Activated CD4-positive, alpha-beta T cell treated with anti-CD3 and anti-CD28 coated beads, Interleukin-2, amount 50 U/mL, for 16 hours (primary cell): ENCODE data around the gene PRRX2.
"Not testable (repeated sequence)": the region's sequence is repeated elsewhere in the genome, so short reads cannot be mapped to it uniquely, and the experiment has no call there.

ENCODE experiments used
- DNase-seq: peaks from one replicate; pipeline ENCODE4 v3.0.0-alpha.2; 2020

PRRX2 gene

DNA sequence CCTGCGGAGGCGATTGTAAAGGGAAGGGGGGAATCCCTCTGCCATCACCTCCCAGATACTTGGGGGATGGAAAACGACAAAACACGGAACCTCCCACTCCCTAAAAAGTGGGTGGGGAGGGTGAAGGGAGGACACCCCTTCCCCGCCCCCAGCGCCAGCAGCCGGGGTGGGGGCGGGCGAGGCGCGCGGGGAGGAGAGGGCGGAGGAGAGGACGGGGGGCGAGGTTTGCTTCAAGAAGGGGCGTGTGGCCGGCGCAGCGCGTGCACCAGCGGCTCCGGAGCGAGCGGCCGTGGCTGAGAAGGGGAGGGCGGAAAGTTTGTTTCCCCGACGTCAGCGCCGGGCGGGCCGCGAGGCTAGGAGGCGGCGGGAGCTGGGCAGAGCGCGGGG, at the start of gene PRRX2:
Gene PRRX2 (plus strand): TSS at position 259 of the 387 bp plus-strand sequence. CDS start 221 bp downstream, outside the sequence.
- DNase-seq = peak; percentile 8

DNA sequence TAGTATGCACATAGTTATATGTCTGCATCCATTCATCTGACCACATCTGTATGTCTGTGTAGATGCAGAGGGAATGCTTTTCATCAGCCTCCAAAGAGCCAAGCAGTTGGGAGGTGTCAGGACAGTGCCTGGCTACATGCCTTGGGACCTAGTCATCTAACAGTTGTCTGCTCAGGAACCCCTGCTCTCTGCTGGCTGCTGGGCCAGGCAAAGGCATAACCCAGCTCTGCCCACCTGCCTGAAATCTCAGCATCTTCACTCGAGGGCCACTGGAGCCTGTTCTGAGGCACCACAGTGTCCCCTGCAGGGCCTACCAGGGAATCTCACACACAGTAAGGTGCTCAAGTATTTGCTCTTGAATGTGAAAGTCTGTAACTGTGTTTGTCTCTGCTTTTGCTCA, 48.3 kb upstream of the PRRX2 start:
- peak; percentile 21 for DNase-seq

DNA sequence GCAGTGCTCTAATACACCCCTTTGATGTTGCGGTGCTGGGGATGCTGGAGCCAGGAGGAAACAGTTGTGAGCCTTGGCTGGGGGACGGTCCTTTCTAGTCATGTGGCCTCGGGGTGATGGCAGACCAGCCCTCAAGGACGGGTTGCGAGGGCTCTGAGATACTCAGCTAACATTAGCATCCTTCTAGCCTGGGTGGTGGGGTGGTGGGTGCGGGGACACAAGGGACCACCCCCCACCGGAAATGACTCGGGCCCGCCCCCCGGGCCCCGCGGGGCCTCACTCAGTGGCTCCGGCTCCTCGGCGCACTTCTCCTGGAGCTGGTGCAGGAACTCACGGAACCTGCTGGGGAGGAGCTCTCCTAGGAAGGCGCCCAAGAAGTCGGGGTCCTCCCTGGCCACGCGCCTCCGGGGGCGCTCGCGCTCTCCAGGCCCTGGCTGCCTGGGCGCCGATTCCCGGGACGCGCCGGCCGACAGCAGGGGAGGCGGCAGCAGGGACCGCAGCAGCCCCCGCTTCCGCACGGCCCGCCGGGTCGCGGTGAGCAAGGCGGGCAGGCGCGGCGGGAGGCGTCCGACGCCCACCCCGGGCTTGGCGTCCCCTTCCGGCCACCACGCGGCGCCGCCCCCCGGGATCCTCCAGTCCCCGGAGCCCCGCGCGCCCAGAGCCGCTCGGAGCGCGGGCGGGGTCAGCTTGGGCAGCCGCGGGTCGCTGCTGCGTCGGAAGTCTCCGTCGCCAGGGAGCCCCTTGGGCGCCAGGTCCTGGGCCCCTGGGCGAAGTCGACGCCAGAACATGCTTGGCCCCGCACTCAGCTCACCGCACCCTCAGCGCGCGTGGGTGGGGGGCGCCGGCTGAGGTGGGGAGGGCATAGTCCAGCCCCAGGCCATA, 45.4 kb upstream of the PRRX2 start:
- no peak for DNase-seq

DNA sequence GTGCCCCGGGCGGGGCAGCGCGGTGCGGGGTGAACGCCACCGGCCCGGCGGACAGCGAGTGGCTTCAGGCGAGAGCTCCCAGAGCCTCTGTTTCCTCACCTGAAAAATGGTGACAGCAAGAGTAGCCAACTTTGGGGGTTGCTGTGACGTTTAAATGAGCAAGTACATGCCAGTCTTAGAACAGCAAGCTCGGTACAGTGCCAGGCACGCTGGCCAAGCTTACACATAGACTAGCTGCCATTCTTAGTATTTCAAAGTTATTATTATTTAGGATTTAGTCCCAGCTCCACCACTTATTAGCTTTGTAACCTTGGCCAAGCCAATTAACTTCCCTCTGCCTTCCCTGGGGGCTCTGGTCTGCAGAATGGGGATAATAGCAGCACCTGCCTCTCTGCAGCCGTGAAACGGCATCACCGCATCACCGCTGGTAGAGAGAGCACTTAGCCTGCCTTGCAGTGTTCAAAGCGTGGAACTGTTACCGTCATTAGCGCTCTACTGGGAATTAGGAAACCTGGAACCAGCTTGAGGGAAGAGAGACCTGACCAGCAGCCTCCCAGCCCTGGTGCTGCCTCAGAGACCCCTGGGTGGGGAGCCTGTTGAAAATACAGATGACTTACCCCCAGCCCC, 44.7 kb upstream of the PRRX2 start, which contains the start of gene C9orf50:
Gene C9orf50 (minus strand): TSS at position 433 of the 627 bp plus-strand sequence. CDS start 527 bp downstream, outside the sequence.
- no peak for DNase-seq

DNA sequence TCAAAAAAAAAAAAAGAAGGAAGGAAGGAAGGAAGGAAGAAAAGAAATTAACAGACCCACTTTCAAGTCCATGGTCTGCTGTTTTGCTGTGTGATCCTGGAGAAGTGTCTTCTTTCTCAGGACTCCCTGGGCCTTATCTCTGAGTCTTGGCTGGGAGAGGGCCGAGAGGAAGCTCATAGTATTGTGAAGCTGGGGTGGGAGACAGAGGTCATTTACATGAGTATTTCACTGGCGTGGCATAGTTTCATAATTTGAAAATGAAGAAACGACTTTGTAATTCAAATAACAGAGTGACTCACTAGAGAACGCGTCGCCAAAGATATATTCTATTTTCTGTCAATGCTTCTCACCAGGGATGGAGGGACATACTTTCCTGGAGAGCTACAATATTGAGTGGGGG, 42.1 kb upstream of the PRRX2 start:
- no peak for DNase-seq

DNA sequence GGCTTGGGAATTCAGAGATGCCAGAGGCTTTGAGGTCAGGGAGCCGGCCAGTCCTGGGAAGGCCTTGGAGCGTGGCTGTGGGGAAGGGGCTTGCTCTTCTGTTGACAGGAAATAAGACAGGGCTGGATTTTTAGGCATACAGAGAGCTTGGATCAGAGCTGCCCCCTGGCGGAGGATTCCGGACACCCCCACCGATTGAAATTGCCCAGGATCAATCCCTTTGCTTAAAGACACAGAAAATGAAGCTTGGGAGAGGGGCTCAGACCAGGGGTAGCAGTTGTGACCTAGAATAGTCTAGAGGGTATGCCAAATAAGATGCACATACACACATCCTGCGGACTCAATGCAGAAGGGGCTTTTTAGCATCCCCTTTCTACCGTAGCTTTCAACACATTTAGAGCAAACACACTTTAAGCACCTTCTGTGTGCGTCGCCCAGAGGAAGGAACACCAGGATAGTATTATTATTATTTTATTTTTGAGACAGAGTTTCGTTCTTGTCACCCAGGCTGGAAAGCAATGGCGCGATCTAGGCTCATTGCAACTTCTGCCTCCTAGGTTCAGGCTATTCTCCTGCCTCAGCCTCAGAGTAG, 41.2 kb upstream of the PRRX2 start:
- peak; percentile 71 for DNase-seq

DNA sequence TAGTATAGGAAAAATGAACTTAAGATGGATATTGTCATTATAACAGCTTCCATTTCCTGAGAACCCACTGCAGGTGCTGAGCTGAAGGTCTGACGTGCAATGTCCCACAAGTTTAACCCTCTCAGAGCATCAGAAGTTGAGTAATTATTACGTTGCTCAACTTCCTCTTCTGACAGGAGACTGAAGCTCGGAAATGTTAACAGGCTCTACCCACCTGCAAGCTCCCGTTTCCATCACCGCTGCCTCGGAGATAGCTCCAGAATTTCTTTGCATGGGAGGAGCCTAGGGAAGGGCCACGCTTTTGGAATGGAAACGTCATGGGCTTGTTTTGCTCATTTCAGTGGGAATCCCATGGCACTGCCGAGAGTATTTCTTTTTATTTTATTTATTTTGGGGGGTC, 40.5 kb upstream of the PRRX2 start:
- DNase-seq = peak; percentile 68

DNA sequence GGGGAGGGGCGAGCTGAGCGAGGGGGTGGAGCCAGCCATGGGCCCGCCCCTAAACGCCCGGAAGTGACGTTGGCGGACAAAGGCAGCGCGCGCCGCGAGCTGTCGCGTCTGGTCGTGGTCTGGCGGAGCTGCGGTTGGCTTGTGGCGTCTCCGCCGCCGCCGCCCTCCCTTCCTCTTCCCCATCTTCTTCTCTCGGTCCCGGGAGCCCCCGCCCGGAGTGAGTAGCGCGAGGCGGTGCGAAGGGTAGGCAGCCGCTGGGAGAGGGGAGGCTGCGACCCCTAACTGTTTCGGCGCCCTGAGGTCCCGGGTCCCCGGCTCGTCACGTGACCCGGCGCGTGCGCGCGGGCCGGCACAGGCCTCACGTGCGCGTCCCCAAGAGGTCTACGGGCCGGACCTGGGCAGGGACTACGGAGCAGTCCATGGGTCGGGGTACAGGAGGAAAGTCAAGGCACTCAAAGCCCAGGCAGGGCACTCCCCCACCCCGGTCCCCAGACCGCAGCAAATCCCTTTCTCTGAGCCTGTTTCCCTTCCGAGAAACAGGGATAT, 39.3 kb upstream of the PRRX2 start, which contains the start of gene NTMT1:
Gene NTMT1 (plus strand): TSS at position 85 of the 546 bp plus-strand sequence. CDS start 6,541 bp downstream, outside the sequence.
- DNase-seq = peak; percentile 90

DNA sequence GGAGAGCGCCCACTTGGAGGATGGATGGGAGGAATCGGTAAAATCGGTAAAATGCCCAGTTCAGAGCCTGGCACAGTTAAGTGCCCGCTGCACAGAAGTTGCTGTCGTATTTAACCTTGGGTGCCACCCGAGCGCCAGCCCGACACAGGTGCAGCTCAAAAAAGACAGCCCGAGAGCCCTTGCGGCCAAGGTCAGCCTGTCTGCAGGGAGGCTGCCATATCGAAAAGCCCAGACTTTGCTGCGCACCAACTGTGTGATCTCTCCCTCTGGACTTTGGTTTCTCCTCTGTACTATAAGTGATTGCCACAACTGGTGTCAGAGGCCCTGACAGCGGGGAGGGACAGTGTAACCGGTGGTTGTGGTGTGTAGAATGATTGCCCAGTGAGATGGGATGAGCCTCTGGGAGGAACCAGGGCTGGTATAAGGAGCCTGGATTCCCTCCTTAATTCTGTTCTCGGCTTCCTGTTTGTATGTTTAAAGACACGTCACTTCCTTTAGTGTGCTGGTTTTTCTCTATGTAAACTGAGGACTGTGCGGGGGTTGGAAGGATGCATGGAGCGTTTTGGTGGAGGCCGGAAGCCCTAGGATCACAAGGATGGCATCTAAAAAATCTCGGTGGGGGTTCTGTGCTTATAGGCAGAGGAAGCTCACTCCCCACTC, 38.7 kb upstream of the PRRX2 start:
- DNase-seq = peak; percentile 46

DNA sequence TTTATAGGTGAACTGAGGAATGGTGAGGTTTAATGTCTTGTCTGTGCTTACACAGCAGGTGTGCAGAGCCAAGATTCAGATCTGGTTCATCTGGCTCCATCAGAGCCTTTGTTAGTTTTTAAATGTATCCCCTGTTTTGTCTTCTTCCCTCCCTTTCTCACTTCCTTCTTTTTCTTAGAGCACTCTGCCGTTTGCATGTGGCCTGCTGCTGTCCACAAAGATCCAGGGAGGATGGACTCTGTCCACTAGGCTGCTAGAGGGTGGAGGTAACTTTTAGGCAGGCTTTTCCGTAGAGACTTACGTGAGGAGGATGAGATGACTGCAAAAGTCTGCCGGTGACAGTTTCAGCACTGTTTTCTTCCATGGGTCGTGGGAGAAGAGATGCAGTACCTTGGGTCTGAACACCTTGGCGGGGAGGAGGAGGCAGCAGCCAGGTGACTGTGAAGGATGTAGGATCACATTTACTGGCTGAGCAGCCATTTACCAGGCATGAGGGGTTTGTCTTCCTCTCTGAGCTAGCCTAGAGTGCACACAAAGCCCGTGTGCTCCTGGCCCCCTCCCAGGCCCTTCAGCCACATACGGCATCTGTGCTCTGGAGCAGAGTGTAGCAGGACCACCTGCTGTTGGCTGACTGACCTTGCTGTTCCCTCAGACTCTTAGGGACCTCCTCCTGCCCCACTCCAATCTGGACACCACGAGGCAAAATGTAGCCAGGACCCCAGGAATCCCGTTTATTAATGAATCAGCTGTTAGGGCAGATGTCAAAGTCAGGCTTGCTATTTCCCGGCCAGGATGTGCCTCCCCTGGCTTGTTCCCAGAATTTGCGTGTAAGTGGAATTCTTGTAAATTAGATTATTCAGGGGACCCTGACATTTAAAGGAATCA, 37.6 kb upstream of the PRRX2 start:
- DNase-seq = no peak

DNA sequence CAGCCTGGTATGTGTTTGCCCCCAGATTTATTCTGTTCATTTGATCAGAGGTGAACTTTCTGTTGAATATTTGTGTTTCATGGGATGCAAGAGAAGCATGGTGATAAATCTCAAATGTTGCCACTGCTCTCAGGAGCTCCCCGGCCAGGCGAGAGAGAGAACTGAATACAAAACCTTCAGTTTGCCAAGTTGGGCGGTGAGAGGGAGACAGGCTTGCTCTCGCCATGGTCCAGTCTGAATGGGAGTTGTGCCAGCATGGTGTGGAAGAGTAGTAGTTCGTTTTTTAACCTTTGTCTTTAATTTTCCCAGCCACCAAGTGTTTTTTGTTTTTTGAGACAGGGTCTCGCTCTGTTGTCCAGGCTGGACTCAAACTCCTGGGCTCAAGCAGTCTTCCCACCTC, 36.7 kb upstream of the PRRX2 start:
- DNase-seq = no peak

DNA sequence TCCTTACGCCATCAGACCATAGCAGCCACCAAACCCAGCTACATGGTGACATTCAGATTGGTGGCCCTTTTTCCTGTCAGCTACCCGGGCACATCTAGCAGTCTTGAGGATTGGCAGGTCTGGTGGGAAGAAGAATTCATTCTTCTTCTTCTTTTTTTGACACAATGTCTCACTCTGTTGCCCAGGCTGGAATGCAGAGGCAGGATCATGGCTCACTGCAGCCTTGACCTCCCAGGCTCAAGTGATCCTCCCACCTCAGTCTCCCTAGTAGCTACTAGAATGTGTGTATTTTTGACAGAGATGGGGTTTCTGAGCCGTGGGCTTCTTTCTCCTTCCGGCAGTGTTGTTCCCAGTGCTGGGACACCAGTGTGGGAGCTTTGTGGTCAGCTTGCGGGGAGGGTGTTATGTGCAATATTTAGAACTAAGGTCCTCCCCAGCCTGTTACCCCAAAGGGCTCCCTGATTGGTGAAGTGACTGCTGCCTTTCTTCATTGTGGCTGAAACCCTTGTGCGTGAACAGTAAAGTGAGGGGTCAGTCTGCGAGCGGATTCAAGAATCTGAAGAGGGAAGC, 36.1 kb upstream of the PRRX2 start:
- DNase-seq = no peak

DNA sequence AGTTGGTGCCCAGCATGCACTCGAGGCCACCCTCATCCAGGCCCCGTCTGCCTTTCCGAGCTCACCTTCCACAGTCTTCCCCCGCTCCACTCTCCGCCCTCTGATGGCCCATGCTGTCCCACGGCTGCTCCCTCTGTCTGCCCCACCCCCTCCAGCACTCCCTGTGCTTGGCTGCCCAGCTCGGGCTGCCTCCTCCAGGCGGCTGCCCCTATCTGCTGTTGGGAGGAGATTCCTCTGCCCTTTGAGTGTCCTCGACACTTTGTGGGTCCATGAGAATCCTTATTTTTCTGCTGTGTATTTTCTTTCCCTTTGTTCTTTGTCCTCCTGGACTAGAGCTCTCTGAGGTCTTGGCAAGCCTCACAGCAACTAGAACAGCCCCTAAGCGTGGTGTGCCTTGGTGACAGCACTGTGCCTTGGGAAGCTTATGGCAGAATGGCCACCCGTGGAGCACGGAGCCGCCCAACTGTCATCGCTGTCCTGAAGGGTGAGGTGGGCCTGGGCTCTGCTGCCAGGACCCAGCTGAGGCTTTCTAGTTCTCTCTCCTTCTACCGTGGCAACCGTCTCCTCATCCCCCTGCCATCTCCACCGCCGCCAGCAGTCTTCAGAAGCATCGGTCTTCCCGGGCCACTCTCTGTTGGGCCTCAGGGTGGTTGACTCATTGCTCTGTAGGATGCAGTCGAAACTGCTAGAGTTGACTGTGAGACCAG, 34.3 kb upstream of the PRRX2 start:
- no peak for DNase-seq

DNA sequence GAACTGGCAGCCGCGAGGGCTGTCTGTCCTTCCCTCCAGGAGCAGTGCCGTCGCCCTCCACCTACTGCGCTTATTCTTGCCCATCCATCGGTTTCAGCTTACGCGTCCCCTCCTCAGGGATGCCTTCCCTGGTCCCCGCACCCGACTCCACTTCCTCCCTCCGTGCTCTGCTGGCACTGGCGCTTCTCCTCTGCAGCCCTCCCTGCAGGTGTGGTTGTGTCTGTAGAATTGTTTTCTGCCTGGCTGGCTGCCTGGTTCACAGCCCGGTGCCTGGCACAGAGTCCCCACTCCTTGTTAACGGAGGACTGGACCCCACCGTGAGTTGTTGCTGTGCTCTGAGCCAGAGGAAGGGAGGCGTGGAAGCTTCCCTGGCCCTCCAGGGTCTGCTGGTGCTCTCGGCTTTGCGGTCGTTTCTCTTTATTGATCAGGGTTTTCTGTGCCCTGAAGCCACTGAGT, 33.7 kb upstream of the PRRX2 start:
- no peak for DNase-seq

DNA sequence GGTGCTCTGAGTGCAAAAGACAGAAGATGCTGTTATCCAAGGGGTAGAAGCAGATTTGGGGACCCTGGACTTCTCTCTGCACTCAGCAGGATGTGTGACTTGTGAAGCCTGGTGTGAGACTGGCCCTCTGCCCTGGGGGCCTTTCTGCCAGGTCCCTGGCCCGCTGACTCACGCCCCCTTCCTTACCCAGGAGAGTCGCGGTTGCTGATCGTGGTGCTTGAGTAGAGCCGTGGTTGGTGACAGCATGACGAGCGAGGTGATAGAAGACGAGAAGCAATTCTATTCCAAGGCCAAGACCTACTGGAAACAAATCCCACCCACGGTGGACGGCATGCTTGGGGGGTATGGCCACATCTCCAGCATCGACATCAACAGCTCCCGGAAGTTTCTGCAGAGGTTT, 33.0 kb upstream of the PRRX2 start:
- DNase-seq = no peak

DNA sequence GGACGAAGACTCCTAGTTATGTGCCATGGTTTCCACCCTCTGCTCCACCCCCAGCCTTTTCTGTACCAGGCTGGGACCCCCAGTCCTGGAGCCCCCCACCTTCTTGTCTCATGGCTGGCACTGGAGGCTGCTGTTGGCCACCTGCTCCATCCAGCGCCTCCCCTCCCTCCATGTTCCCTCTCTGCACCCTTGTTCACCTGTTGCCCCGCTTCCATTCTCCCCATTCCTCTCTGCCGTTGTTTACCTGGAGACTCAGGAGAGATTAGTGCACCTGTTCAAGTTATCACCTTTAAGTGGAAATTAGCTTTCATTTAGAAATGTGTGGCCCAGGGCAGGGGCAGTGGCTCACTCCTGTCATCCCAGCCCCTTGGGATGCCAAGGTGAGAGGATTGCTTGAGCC, 32.2 kb upstream of the PRRX2 start:
- DNase-seq = no peak

DNA sequence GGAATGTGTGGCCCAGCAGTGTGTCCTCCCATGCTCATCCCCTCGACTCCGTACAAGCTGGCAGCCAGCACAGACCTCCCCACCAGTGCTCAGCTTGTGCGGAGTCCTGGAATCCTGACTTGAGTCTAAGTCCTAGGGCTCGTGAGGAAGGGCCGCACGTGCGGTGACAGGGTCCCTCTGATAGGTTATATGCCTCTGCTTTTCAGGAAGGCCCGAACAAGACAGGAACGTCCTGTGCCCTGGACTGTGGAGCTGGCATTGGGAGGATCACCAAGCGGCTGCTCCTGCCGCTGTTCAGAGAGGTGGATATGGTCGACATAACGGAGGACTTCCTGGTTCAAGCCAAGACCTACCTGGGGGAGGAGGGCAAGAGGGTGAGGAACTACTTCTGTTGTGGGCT, 31.6 kb upstream of the PRRX2 start:
- no peak for DNase-seq

DNA sequence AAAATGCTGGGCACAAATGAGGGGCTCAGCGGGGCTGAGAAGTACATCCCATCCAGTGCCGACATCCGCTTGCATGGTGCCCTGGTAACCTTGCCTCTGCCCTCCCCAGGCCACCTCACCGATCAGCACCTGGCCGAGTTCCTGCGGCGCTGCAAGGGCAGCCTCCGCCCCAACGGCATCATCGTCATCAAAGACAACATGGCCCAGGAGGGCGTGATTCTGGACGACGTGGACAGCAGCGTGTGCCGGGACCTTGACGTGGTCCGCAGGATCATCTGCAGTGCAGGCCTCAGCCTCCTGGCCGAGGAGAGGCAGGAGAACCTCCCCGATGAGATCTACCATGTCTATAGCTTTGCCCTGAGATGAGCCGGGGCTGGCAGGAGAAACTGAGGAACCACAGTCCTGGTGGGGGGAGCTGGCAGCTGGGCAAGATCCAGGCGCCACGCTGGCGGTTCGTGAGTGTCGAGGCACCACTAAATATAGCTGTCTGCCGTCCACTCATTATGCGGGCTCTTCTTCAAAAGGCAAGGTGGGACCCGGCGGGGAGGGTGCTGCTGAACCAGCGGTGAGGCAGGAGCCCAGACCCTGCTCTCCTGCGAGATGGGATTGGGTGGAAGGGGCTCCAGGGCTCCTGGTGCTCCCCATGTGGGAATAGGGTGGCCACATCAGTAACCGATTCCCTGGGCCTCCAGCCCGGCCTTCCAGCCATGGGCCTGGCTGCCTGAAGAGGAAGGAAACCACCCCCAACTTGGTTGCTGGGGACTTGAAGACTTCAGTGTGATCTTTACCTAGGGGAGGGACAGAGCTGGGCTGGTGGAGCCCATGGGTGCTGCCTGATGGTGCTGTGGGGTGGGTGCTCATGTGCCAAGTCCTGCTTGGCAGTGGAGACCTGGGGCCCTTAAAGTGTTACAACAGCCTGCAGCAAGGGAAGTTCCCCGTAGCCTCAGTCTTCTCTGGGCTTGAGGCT, 30.1 kb upstream of the PRRX2 start:
- DNase-seq = no peak

DNA sequence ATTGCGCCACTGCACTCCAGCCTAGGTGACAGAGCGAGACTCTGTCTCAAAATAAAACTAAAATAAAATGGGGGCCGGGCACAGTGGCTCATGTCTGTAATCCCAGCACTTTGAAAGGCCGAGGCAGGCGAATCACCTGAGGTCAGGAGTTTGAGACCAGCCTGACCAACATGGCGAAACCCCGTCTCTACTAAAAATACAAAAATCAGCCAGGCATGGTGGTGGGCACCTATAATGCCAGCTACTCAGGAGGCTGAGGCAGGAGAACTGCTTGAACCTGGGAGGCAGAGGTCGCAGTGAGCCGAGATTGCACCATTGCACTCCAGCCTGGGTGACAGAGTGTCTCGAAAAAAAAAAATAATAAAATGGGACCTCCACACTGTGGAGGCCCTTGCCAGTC, 29.1 kb upstream of the PRRX2 start:
- DNase-seq = not testable (repeated sequence)
